Ishikawa (cell line): Measurements from ENCODE around the gene WSCD2.

Experiments
- CEBPB ChIP-seq: IDR thresholded peaks from 2 replicates; pipeline ENCODE4 v1.6.1; 2012
- CREB1 ChIP-seq: IDR thresholded peaks from 2 replicates; pipeline ENCODE4 v1.6.1; 2012; ENCODE audit warnings: low read depth
- EGR1 ChIP-seq: IDR thresholded peaks from 2 replicates; pipeline ENCODE4 v1.6.1; 2012
- EP300 ChIP-seq: IDR thresholded peaks from 2 replicates; pipeline ENCODE4 v1.6.1; 2012; ENCODE audit warnings: borderline replicate concordance
- FOXM1 ChIP-seq: IDR thresholded peaks from 2 replicates; pipeline ENCODE4 v1.6.1; 2012; ENCODE audit warnings: low read depth, borderline replicate concordance
- MAX ChIP-seq: IDR thresholded peaks from 2 replicates; pipeline ENCODE4 v1.6.1; 2012
- NFIC ChIP-seq: IDR thresholded peaks from 2 replicates; pipeline ENCODE4 v1.6.1; 2012
- RAD21 ChIP-seq: IDR thresholded peaks from 2 replicates; pipeline ENCODE4 v1.6.1; 2012; ENCODE audit warnings: low read depth
- REST ChIP-seq: IDR thresholded peaks from 2 replicates; pipeline ENCODE4 v1.6.1; 2012; ENCODE audit warnings: low read depth, mild to moderate bottlenecking
- TAF1 ChIP-seq: IDR thresholded peaks from 2 replicates; pipeline ENCODE4 v1.6.1; 2012; ENCODE audit warnings: low read depth, mild to moderate bottlenecking
- TCF12 ChIP-seq: IDR thresholded peaks from 2 replicates; pipeline ENCODE4 v1.6.1; 2012; ENCODE audit warnings: low read depth
- TEAD4 ChIP-seq: IDR thresholded peaks from 2 replicates; pipeline ENCODE4 v1.6.1; 2012
- USF1 ChIP-seq: IDR thresholded peaks from 2 replicates; pipeline ENCODE4 v1.6.1; 2012
- YY1 ChIP-seq: IDR thresholded peaks from 2 replicates; pipeline ENCODE4 v1.6.1; 2012; ENCODE audit warnings: low read depth
- ZBTB7A ChIP-seq: IDR thresholded peaks from 2 replicates; pipeline ENCODE4 v1.6.1; 2012; ENCODE audit warnings: low read depth

The WSCD2 gene

GRCh38 chr12:108120863-108121165 lies 8.3 kb upstream of the WSCD2 start:
- no peak for TF ChIP-seq EP300
- no peak for TF ChIP-seq YY1
- no peak for TF ChIP-seq MAX
- no peak for TF ChIP-seq TAF1
- no peak for TF ChIP-seq CEBPB
- TF ChIP-seq RAD21, result no peak
- no peak for TF ChIP-seq USF1
- TF ChIP-seq ZBTB7A, result no peak
- TF ChIP-seq CREB1, result no peak
- TF ChIP-seq EGR1, result no peak
- TF ChIP-seq REST, result no peak

- TF ChIP-seq REST, result no peak
- no peak for TF ChIP-seq YY1
- no peak for TF ChIP-seq RAD21
- TF ChIP-seq USF1, result no peak
- TF ChIP-seq EGR1, result no peak
- TF ChIP-seq NFIC, result no peak
- no peak for TF ChIP-seq EP300
- no peak for TF ChIP-seq CREB1
Measured at GRCh38 chr12:108121320-108121719, 7.8 kb upstream of the WSCD2 start.

GRCh38 chr12:108121728-108122471 lies 7.2 kb upstream of the WSCD2 start:
- TF ChIP-seq TCF12, result no peak
- no peak for TF ChIP-seq FOXM1
- TF ChIP-seq CEBPB, result no peak
- no peak for TF ChIP-seq RAD21
- TF ChIP-seq ZBTB7A, result no peak
- TF ChIP-seq EP300, result no peak
- no peak for TF ChIP-seq USF1
- TF ChIP-seq NFIC, result no peak
- no peak for TF ChIP-seq TAF1
- TF ChIP-seq CREB1, result no peak
- TF ChIP-seq REST, result no peak
- no peak for TF ChIP-seq TEAD4
- TF ChIP-seq MAX, result no peak
- no peak for TF ChIP-seq EGR1

- TF ChIP-seq ZBTB7A (no peak), EGR1 (no peak), YY1 (no peak), FOXM1 (no peak), CEBPB (no peak), TEAD4 (no peak), MAX (no peak), USF1 (no peak), TCF12 (no peak), RAD21 (no peak), TAF1 (no peak), CREB1 (no peak), EP300 (no peak), NFIC (no peak), REST (no peak)
Measured at GRCh38 chr12:108122644-108123043, 6.4 kb upstream of the WSCD2 start.
